GM11168 (cell line): Measurements from ENCODE around the gene INO80.

Experiments used
- in situ Hi-C: fragments of 300-500 bp; cut with MboI; formaldehyde crosslinking; loops from one replicate; pipeline ENCODE4 v1.12.0; 2022; ENCODE audit warnings: low sequenced_read_pairs; ENCODE audit not compliant: unreplicated experiment

Gene INO80

DNA sequence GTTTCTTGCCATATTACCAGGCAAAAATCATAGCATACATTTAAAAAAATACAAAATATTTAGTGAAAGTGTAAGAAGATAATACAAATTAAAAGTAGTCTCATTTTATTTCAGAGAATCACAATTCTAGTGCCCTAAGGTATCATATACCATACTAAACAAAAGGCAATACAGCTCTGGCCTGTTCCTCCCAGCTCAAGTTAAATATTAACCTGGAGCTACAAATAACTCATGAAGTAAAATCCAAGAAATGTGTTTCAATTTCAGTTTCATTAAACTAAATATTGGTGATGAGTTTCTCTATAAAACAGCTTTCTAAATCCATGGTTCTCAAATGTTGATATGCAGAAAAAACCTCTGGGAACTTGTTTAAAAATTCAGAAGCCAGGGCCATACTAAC, 67.7 kb downstream of the INO80 start:
- in situ Hi-C loops: no loop called here

DNA sequence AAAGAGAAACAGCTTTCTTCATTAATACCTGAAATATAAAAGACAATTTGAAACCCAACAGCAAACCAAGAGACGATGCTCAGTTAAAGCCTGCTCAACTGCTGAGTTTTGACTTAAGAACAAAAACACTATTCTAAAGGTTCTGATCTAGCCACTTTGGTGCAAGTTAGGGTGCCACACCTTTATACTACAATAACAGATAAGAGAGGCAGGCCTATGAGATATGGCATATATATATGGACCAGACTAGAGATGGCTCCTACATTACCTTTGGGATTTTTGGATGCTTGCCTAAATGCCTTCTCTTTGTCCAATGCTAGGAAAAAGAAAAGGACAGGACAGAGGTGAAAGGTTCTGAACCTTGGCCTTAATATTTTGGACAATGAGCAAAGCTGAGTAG, 68.6 kb downstream of the INO80 start:
- in situ Hi-C loops: no loop called here

DNA sequence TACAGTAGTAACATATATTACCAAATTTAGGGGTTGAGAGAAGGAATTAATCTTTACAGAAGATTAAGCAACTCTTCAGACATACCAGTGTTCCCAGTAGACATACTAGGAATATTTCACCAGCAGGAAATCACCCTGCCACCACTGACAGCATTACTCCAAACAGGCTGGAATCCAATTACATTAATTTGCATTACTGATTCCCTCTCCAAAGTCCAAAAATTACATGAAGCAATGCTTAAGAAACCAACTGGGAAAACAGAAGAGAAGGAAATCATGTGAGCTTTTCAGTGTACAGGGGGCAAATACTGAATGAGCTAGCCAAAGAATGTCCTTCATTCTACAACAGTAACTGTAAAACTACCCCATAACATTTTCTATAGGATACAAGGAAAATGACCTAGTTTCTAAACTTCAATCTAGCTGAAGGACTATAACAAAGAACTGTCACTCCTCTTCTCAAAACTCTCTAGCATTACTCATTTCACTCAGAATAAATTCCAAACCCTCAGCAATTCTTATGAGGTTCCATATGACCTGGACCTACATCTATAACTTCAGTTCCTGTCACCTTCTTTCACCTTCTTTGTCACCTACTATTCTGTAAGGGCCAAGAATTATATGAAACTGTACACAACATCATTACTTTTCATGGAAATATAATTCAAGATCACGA, 72.7 kb downstream of the INO80 start:
- in situ Hi-C loops: no loop called here

DNA sequence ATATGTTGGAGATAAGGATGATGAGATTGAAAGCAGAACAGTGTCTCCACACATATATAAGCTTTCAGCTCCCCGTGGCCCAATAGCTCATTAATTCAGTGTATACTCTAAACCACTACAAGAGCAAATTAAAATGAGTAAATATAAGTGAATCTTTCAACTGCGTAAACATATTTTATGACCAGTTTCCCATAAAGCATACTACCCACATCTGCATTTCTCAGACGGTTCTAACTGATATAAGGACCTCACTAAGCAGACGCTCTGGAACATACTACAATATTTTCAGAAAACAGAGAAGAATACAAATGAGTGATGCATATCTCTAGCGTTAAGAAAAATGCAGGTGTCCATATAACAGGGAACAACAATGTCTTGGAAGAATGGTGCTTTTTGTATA, 73.2 kb downstream of the INO80 start:
- in situ Hi-C loops: no loop called here

DNA sequence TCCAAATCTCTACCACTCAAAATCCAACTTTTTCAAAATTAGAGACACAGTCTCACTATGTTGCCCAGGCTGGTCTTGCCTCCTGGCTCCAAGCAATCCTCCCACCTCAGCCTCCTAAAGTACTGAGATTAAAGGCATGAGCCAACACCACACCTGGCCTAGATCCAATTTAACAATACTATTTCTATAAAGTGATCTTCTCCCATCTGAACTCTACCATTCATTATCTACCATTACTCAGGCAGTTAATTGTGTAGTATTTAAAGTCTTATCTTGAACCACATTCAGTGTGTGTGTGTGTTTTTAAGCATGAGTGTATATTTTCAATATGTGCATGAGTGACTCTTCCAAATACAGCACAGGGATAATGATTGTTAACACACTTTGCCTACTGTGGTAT, 77.0 kb downstream of the INO80 start:
- in situ Hi-C loops: no loop called here

DNA sequence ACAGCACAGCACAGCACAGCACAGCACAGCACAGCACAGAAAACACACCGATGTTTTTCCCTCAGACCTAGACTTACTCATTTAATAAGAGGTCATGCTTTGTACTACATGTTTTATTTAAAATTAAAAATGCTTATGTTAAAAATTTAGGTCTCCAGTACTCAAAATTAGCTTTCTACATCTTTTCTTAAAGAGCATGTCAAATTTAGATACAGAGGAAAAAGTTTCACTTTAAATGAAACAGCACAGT, 84.1 kb downstream of the INO80 start:
- in situ Hi-C loops: no loop called here

DNA sequence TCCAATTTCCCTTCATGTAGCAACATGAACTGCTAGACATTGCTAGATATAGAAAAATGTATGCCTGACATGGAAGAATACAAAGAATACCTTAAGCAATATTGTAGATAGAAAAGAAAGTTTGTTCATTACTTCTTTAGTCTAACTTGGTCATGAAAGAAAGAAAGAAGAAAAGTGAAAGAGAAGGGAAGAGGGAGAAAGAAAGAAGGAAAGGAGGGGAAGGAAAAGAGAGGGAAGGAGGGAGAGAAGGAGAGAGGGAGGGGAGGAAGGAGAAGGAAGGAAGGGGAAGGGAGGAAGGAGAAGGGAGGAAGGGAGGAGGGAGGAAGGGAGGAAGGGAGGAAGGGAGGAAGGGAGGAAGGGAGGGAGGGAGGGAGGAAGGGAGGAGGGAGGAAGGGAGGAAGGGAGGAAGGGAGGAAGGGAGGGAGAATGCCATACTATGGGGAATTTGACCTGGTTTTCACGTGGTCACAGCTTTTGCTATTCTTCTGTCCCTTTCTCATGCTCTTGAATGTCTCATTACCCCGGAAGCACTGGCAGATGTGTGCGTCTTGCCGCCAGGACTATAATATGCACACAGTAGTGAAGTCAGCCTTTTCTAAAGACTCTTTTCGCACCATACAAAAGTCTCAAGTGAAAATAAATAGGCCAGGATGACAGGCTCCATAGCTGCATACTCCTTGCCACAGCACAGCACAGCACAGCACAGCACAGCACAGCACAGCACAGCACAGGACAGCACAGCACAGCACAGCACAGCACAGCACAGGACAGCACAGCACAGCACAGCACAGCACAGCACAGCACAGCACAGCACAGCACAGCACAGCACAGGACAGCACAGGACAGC, 84.6 kb downstream of the INO80 start:
- in situ Hi-C loops: no loop called here

DNA sequence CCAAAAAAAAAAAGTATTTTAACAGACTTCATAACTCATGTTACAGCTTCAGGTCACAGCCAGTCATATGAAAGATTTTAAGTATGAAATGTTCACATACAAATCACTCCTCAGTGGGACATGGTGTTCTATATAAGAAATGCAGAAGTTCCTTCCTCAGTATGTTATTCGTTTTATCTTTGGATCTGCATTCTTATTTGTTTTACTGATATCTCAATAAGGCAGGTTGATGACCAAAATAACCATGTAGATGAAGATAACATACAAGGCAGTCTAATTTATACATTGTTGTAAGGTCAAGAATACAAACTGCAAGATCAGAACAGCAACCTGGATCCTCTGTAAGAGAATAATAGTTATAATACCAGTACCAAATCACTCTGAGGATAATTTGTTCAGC, 87.2 kb downstream of the INO80 start:
- in situ Hi-C loops: no loop called here

DNA sequence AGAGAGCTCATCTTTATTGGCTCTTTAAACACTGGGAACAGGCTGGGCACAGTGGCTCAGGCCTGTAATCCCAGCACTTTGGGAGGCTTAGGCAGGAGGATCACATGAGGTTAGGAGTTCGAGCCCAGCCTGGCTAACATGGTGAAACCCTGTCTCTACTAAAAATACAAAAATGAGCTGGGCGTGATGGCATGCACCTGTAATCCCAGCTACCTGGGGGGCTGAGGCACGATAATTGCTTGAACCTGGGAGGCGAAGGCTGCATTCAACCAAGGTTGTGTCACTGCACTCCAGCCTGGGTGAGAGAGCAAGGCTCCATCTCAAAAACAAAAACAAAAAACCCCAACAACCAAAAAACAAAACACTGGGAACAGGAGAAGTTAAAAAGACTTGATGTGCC, 90.7 kb downstream of the INO80 start:
- in situ Hi-C loops: no loop called here

DNA sequence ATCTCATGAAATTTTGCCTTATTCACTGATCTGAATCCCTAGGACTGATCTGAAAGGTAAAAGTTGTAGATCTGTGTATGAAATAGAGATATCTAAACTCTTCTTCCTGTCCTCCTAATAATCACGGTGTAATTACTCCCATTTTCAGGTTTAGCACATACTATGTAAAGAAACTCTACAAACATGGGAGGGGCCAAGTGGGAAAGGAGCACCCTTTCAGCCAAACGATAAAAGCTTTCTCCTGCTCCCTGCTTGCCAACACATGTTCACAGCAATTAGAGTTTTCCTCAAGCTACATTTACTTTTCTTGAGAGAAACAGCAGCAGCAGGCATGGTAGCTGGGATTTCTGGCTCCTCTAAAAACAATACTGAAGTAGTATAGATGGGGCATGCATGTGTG, 91.2 kb downstream of the INO80 start:
- in situ Hi-C loops: no loop called here

DNA sequence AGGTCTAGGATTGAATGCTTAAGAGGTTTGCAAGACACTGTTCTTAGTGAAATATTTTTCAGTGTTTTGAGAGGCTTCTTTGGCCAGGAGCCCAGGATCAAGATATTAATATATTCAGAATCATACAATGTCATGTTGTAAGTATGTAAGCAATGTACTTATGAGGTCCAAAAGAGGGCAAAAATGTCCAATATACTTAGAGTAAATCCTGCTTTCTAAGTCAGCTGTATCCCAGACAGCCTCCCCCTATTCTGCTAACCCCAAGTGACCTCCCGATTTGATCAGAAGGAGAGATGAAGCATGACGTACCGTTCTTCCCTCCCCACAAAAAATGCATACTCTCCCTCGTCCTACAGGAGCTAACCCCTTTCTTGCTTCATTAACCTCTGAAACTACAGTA, 91.9 kb downstream of the INO80 start:
- in situ Hi-C loops: no loop called here

DNA sequence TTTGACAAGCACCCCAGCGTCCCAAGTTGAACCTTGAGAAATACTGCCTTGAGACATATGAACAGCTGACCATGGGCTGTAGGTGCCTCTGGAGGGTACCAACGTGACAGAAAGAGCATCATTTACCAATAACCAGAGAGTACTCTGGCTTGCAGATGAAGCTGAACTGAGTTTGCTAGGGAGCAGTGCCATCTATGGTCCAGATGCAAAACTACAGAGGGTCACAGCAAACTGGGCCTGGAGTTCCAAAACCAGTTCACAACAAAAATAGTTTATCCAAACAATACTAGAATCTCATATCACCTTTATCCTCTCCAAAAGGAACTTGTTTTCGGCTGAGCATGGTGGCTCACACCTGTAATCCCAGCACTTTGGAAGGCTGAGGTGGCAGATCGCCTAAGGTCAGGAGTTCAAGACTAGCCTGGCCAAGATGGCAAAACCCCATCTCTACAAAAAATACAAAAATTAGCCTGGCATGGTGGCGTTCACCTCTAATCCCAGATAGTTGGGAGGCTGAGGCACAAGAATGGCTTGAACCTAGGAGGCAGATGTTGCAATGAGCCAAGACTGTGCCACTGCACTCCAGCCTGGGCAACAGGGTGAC, 93.5 kb downstream of the INO80 start:
- in situ Hi-C loops: no loop called here

DNA sequence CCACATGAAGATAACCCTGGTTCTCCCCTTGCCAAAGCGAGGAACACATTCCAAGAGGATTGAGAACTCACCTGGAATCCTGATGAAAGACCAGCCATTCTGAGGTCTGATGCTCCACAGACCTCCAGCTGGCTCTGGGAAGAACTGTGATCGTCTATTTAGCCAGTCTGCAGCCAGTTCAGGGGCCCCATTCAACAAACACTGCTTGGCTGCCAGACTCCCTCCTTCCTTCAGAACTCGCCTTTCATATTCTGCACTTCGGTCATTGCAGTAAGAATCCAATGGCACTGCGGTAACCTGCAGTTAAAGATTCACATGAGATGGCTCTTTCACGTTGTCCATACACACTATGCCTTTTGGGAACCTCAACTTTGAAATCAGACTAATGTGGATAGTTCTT, 95.3 kb downstream of the INO80 start:
- in situ Hi-C loops: no loop called here

DNA sequence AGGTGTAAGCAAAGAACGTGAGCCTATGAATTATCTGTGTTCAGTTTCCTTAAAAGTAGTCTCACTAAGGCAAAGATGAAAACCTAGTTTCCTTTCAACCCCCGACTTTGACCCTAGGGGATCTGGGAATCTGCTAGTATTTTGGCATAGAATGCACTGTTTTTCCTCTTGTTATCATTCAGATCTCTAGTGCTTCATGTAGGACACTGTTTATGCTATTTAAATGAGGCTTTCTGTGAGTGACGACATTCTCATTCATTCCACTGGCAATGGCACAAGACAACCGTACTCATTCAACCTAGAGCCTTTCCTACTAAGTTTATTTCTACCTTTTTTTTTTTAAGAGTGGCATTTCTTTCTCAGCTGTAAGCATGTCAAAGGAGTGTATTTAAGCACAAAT, 95.8 kb downstream of the INO80 start:
- in situ Hi-C loops: no loop called here

DNA sequence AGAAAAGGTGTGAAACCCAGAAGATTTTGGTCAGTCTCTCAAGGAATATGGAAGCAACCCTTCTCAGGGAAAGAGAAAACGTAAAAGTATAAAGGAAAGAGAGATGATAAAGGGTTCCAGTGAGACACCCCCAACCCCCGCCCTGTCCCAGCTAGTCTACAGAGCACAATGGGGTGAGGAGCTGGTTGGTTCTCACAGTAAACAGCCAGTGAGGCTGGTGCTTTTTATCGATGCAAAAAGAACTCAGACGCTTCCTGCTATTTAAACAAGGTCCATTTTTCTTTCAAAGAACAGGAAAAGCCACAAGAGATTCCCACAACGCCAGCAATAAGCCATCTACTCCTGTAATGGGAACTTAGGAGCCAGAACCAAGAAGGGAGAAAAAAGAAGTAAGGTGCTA, 96.9 kb downstream of the INO80 start:
- in situ Hi-C loops: loop anchor here (10.0 kb wide), 1 partner anchor 74 kb away; no protein-coding TSS in a partner anchor

DNA sequence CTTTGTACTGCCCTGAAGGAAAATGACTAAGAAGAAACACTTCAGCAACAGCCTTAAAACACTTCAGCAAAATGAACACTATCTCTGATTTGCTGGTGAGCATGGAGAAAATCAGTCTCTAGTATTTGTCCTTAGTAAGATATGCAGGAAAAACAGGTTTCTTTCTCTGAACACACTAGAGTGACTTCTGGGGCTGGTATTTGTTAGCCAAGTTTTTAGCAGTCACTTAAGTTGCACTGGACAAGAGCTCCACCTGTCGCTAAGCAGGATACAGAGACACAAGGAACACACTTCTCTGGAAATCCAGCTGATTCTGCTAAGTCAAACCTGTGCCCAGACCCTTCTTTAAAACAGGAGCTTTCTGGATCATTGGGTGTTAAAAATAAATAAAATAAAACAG, 97.5 kb downstream of the INO80 start:
- in situ Hi-C loops: loop anchor here (10.0 kb wide), 1 partner anchor 74 kb away; no protein-coding TSS in a partner anchor

DNA sequence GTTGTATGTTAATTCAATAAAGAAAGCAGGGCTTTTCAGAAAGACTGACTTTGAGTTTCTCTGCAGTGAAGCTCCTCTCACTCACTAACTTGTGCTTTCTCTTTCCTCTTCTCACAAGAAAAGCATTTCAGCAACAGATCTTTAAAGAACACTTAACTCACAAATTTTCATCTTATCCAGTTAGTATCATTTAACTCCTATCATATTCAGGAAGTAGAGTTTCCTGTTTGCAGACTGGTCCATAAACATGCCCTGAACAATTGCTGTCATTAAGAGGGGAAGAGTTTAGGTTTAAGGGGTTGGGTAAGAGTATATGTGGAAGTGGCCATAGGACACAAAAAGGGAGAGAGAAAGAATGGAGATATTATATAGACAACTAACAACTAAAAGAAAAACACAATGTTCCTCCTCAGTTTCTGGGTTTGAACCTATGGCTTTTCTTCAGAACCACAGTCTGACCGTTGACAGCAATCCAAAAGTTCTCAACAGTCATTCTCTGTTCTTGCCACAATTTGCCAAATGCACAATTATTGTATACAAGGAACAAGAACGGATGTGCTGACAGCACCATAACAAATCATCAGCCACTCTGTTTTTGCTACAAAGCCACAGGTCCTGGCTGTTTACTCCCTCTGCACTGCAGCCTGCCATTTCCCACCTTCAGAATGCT, 98.9 kb downstream of the INO80 start:
- in situ Hi-C loops: loop anchor here (10.0 kb wide), 1 partner anchor 72 kb away; no protein-coding TSS in a partner anchor

DNA sequence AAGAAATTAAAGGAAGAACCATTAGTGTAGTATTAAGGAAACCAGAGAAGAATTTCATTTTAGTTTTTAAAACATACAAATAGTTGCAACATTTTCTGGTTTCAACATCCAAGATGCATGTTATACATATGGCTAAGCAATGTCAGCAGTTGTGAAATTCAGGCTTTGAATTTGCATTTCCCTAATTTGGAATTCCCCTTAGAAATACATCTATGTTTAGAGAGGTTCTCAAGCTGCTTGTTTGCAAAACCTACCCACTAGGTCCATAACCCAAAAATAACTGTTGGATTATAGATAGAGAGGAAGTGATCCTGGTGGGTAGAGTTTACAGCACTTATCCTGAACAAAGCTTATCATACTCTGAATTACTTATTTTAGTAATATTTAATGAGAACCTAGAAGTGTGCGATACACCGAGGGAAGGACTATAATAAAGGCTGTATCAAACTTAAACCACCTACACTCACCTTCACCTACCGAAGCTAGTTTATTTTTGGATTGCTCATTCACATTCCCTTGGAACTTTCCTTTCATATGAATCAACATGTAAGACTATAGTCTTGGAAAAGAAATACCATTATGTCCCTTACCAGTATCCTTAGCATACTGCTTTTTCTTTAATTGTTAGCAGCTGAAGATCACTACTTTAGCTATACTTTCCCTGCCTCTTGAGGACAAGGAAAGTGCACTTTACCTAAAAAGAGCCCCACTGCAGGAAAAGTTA, 102.2 kb downstream of the INO80 start:
- in situ Hi-C loops: loop anchor here (10.0 kb wide), 1 partner anchor 69 kb away; no protein-coding TSS in a partner anchor

DNA sequence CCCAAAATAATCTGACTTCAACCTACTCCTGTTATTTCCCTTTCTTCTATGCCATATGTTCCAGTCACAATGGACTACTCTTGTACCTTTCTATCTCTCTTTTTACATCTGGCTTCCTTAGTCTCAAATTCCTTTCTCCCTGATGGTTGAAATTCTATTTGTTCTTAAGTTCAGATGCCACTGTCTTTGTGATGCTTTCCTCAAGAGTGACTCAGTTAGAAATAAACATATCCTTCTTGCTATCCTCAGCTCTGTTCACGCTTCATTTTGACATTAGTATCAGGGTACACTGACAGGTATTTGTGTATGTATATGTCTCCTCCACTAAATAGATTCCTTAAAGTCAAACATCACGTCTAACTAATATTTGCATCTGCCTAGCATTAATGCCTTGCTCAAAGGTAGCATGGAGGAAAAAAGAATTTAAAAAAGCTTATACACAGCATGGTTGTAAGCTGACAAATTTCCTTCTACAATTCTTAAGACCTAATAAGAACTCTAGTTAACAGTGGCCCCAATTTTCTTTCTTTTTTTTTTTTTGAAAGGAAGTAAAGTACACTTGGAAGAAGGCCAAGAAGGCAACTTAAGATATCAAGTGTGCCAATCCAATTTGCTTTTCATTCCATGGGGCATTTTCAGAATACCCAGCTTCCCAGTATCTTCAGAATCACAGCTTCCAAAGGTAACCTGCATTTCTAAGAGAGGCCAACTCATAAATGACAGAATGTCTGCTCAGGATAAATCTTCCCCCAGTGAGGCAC, 104.8 kb downstream of the INO80 start:
- in situ Hi-C loops: loop anchor here (10.0 kb wide), 1 partner anchor 66 kb away; no protein-coding TSS in a partner anchor
